Pancreas (tissue), 10 donors: ENCODE measurements around the gene OTOG. TPM values are rescaled to one million over a fixed set of nuclear protein-coding genes. Genes with fewer than 3 reads are reported as not detected.

Source experiments
- ATAC-seq, 4 donors: fragments of 200-7000 bp; cut with Tn5 transposase; one replicate each; pipeline versions ENCODE4 v1.8.0 to v1.9.1; 2020; ENCODE audit warnings: mild to moderate bottlenecking in 4 of 4, moderate library complexity in 4 of 4
- DNase-seq, 6 donors: peaks; one replicate each; pipeline ENCODE4 v3.0.0-alpha.2; 2020
- FAIRE-seq: peaks from 2 replicates; lab custom pipeline; 2012; peaks lifted over from hg19 to GRCh38; lab: Jason Lieb, UNC
- H3K27ac ChIP-seq, 4 donors: fragments of 200-600 bp; sonication (generic); 1 replicate in 3 of 4; 2 replicates in 1 of 4; pipeline versions ENCODE4 v1.5.0 to v1.8.0; 2020
- H3K27me3 ChIP-seq, 4 donors: fragments of 200-600 bp; one replicate each; pipeline ENCODE4 v1.8.0; 2021
- H3K36me3 ChIP-seq, 3 donors: fragments of 200-600 bp; sonication (generic) in 1 of 3; one replicate each; pipeline versions ENCODE4 v1.5.0 to v1.8.0; 2020 to 2021
- H3K4me1 ChIP-seq, 3 donors: fragments of 200-600 bp; one replicate each; pipeline ENCODE4 v1.8.0; 2021
- H3K4me3 ChIP-seq, 4 donors: fragments of 200-600 bp; sonication (generic) in 2 of 4; one replicate each; pipeline versions ENCODE4 v1.5.0 to v1.8.0; 2020 to 2021
- H3K9me3 ChIP-seq, 4 donors: fragments of 200-600 bp; one replicate each; pipeline ENCODE4 v1.8.0; 2021
- CTCF ChIP-seq, 4 donors: fragments of 200-600 bp; sonication (generic) in 3 of 4; IDR thresholded peaks; one replicate each; pipeline versions ENCODE4 v1.5.0 to v1.8.0; 2021; ENCODE audit warnings: antibody characterized with exemption in 4 of 4
- WGBS, 2 donors: extraction: QIAGEN DNeasy Blood & Tissue Kit; methylation state at CpG; one replicate each; pipeline ENCODE4 v1.1.7; 2013; 5-methylcytosine and 5-hydroxymethylcytosine counted together
- intact Hi-C, 3 donors: fragments of 100-400 bp; cut with DNase I; formaldehyde crosslinking; loops; one replicate each; pipeline versions ENCODE4 v1.11.1 to v1.14.2; 2022
- polyA plus RNA-seq, 2 donors: library from polyadenylated mRNA; stranded (reverse); fragments of 200-250 nt; gene quantifications; one replicate each; pipeline ENCODE4 v1.2.3, GENCODE V29; 2013
- total RNA-seq, 6 donors: library from RNA; stranded (reverse); fragmentation: NEBNext Ultra II Directional in 4 of 6; extraction: Animal tissue kit (Norgen Biotek cat#: 25700) in 4 of 6; gene quantifications; one replicate each; pipeline versions ENCODE4 v1.2.1 to v1.2.4, GENCODE V29; 2021 to 2023
- donor health status: healthy with polysubstance abuse.
- donor health status: DM: no; HTN: no; CAD: no; lungs with moderate emphysema.
- donor health status: DM: no; HTN: no; CAD: no.
- donor health status: control.
- donor health status: control.
- donor health status: Bipolar disorder and iron deficiency.
- donor health status: DM: yes; HTN: yes; CAD: no.
- donor health status: DM: no; HTN: no; CAD: no.
- donor health status: DM: no; HTN: no; CAD: no.
- donor health status: DM: yes; HTN: yes; CAD: no.

Gene OTOG
- total and polyA plus RNA-seq, 8 donors, result not detected

DNA sequence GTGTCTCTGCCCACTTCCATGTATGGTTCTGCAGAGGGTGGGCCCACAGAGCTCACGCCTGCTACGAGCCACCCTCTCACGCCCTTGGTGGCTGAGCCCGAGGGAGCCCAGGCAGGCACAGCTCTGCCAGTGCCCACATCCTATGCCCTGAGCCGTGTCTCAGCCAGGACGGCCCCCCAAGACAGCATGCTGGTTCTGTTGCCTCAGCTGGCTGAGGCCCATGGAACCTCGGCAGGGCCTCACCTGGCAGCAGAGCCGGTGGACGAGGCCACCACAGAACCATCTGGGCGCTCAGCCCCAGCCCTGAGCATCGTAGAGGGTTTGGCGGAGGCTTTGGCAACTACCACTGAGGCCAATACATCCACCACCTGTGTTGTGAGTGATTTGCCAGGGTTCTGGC, 64.0 kb downstream of the OTOG start:
- Histone ChIP-seq H3K4me3 (no peak overlapping the region), H3K4me1 (no peaks in the 10 kb centered on the region), H3K27ac (no peak overlapping the region), H3K9me3 (no peaks in the 10 kb centered on the region), H3K36me3 (no peaks in the 10 kb centered on the region), H3K27me3 (no peaks in the 10 kb centered on the region)
- no peak for TF ChIP-seq CTCF (IDR thresholded peaks at IDR 0.05)
- FAIRE-seq (no peak), ATAC-seq (no peak), DNase-seq (peak in 2 of 6 donors; percentile 2 to 41)
- 76 to 78% methylated on average over 9 to 12 of the region's 12 CpGs for WGBS, 2 donors
- intact Hi-C loops, result no loop called here

- Histone ChIP-seq H3K36me3 (no peaks in the 10 kb centered on the region), H3K4me3 (no peak overlapping the region), H3K4me1 (no peaks in the 10 kb centered on the region), H3K9me3 (no peaks in the 10 kb centered on the region), H3K27me3 (no peaks in the 10 kb centered on the region), H3K27ac (no peak overlapping the region)
- ATAC-seq (no peak), DNase-seq (no peak), FAIRE-seq (no peak)
- 75 to 79% methylated on average over 10 to 13 of the region's 13 CpGs for WGBS, 2 donors
- intact Hi-C loops, result no loop called here
- TF ChIP-seq CTCF (IDR thresholded peaks at IDR 0.05), result no peak
Measured at GRCh38 chr11:17611503-17612220, 64.6 kb downstream of the OTOG start.

DNA sequence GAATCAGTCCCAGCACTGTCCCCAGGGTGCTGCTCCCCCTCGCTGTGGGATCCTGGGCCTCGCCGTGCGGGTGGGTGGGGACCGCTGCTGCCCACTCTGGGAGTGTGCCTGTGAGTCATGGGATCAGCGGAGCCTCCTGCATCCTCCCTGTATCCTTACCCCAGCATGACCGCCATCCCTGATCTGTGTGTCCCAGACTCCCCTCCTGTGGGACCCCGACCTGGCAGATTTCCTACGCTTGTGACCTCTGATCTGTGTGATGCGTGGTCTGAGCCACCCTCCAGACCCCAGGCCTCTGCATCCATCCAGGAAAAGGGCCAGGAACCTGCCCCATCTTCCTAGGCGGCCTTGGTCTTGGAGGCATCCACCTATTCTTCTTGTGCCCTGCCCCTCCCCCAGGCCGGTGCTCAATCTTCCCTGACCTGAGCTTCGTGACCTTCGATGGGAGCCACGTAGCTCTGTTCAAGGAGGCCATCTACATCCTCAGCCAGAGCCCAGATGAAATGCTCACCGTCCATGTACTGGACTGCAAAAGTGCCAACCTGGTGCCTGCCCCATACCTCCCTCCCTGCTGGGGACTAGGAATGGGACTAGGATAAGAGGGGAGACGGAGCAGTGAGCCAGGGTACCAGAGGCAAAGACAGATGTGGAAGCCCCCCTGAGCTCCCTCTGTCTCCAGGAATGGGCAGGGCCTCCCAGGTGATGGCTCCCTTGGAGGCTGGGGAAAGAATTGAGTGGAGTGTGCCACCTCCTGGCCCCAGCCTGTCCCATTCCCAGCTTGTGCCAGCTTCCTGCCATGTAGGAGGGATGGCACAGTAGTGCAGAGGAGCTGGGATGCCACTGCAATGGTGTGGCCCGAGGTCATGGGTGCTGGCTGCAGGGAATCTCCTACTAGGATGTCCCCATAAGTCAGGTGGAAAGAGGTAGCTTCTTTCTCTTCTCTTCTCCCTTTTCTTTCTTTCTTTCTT, 65.4 kb downstream of the OTOG start:
- H3K4me1 ChIP-seq, result no peaks in the 10 kb centered on the region
- FAIRE-seq, result no peak
- no peak for TF ChIP-seq CTCF (IDR thresholded peaks at IDR 0.05)
- intact Hi-C loops, result no loop called here
- 63 to 68% methylated on average over 15 to 18 of the region's 18 CpGs for WGBS, 2 donors
- no peaks in the 10 kb centered on the region for H3K27me3 ChIP-seq
- no peaks in the 10 kb centered on the region for H3K36me3 ChIP-seq
- H3K9me3 ChIP-seq, result no peaks in the 10 kb centered on the region
- DNase-seq, result peak in 2 of 6 donors; percentile 49 to 60
- H3K27ac ChIP-seq, result no peak overlapping the region
- H3K4me3 ChIP-seq, result no peak overlapping the region
- ATAC-seq, result no peak

DNA sequence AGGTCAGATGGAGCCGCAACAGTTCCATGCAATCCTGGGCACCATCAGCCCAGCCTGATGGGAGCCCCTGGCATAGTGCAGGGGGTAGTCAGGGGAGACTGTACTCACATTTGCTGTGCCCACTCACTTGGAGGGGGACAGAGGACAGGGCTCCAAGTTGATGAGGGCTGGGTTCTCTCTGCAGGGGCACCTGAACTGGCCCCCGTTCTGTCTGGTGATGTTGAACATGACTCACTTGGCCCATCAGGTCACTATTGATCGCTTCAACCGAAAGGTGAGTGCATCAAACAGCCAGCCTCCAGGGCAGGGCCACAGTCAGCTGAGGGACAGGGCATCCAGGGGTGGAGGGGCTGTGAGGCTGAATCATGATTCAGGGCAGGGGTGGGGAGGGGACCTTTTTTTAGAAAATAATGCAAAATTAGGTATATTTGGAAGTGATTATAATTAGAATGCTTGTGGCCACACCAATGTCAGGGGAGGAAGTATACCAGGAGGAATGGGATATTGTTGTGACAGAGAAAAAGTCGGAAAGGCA, 66.4 kb downstream of the OTOG start:
- intact Hi-C loops, result no loop called here
- no peaks in the 10 kb centered on the region for H3K36me3 ChIP-seq
- FAIRE-seq (no peak), ATAC-seq (no peak), DNase-seq (peak in 1 of 6 donors; percentile 43)
- H3K27ac ChIP-seq, result no peak overlapping the region
- no peak for TF ChIP-seq CTCF (IDR thresholded peaks at IDR 0.05)
- 60 to 75% methylated on average over 5 of the region's 5 CpGs for WGBS, 2 donors
- H3K4me1 ChIP-seq, result no peaks in the 10 kb centered on the region
- H3K4me3 ChIP-seq, result no peak overlapping the region
- no peaks in the 10 kb centered on the region for H3K27me3 ChIP-seq
- no peaks in the 10 kb centered on the region for H3K9me3 ChIP-seq
